G401 (cell line): Measurements from ENCODE around the gene MAP4K4. TPM values are rescaled to one million over a fixed set of nuclear protein-coding genes. Genes with fewer than 3 reads are reported as not detected.

Experiments
- DNase-seq: peaks from one replicate; pipeline ENCODE4 v3.0.0-alpha.2; 2015; ENCODE audit warnings: low spot score
- in situ Hi-C: cut with HindIII; loops from 2 replicates; pipeline ENCODE4 v1.10.0; 2016; ENCODE audit warnings: low sequenced_read_pairs, mixed read lengths
- total RNA-seq: library from RNA; depleted of rRNA; stranded (reverse); fragments of >200 nt; shearing (Covaris generic); gene quantifications from 2 replicates; pipeline ENCODE4 v1.2.3, GENCODE V29; 2014

The MAP4K4 gene
- total RNA-seq, 1 experiment from 2014 or later, result 70.8 TPM

DNA sequence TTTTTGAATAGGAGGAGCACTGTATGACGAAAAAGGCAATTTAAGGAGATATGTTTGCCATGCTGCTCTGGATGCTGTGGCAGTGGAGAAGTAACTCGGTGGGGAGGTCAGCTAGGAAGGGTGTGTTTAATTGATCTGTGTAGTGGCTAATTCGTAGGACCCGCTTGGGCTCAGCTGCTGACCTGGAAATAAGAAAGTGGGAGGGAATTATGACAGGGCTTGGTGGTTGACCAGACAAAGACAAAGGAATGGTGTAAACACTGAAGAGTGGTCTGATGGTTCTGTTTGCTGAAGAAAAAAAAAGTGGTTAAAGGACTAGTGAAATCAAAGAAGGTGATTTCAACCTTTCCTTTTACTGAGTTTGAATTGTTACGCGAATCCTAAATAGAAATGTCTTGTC is 146.0 kb downstream of the MAP4K4 start:
- no peak for DNase-seq
- in situ Hi-C loops, result no loop called here

GRCh38 chr2:101844055-101844635 is 146.6 kb downstream of the MAP4K4 start:
- no peak for DNase-seq
- in situ Hi-C loops, result no loop called here

GRCh38 chr2:101846973-101847372 is 149.5 kb downstream of the MAP4K4 start:
- no peak for DNase-seq
- in situ Hi-C loops, result no loop called here

DNA sequence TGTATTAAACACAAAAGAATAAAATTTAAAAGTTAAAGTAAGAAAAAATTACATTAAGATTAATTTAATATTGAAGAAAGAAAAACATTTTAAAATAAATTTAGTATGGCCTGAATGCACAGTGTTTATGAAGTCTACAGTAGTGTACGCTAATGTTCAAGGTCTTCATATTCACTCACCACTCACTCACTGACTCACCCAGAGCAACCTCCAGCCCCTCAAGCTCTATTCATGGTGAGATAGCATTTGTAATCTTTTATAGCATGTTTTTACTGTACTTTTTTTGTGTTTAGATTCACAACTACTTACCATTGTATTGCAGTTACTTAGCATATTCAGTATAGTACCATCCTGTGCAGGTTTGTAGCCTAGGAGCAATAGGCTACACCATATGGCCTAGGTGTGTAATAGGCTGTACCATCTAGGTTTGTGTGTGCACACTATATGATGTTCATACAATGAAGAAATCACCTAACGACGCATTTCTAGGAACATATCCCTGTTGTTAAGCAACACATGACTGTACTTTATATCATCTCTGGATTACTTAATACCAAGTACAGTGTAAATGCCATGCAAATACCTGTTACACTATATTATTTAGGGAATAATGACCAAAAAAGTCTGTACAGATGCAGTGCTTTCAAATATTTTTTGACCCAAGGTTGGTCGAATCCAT is 150.3 kb downstream of the MAP4K4 start:
- in situ Hi-C loops, result no loop called here

DNA sequence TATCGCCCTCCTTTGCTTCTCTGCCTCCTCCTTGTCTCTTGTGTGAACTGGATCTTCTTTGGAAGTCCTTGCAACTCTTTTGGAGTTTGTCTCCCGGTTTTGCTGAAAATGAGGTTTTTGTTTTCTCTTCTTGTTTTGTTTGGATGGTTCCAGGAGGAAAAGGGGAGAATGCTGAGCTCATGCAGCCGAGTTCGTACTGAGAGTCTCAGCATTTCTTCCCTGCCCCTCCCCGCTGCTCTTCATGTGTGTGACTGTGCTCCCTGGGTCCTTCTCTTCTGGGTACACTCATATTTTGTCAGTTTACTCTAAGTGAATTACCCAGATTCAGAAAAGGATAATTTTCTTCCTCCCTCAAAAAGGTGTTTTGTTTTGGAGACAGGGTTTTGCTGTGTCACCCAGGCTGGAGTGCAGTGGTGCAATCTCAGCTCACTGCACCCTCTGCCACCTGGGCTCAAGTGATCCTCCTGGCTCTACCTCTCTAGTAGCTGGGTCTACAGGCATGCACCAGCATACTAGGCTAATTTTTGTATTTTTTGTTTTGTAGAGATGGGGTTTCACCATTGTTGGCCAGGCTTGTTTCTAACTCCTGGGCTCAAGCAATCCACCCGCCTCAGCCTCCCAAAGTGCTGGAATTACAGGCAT is 151.4 kb downstream of the MAP4K4 start:
- no peak for DNase-seq
- in situ Hi-C loops, result no loop called here

More for the DNA sequence above, 150.3 kb downstream of the MAP4K4 start:
- DNase-seq, result no peak

DNA sequence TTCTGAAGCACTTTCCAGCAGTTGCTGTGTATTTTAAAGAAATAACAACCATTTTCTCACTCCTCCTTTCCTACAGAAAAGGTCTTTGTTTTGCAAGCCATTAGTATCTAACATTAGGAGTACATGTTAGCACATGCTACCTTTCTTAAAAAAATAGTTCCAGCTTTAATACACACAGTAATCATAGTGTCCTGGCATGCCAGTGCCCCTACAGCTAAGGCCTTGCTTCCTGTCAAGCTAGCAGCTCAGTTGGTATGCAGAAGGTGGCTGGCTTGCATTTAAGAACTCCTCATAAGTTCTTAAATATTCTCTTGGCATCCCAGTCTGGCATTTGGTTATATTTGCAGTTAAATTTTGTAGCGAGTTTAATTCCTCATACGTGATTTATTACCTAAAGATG is 152.9 kb downstream of the MAP4K4 start:
- no peak for DNase-seq
- in situ Hi-C loops, result no loop called here

GRCh38 chr2:101850991-101851390 is 153.5 kb downstream of the MAP4K4 start:
- DNase-seq, result no peak
- in situ Hi-C loops, result no loop called here

DNA sequence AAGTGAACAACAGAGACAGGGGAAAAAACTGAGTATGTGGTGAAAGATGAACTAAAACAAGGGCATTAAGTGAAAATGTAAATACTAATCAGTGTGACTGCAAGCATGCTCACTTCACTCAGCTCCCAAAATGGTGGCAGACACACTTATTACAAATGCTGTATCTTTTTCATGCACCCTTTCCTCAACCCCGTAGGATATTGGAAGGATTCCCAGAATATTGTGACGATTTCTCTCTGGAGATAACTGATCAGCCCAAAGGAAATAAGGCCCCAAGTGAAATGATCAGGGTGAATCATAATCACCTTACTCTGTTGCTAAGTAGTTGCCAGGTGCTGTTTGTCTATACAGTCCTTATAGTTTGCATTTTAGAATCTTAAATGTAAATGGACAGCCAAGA is 155.3 kb downstream of the MAP4K4 start:
- no peak for DNase-seq
- in situ Hi-C loops, result no loop called here

- DNase-seq, result no peak
- in situ Hi-C loops, result no loop called here
These were observed 157.4 kb downstream of the MAP4K4 start for GRCh38 chr2:101854877-101855276.

- in situ Hi-C loops, result no loop called here
- no peak for DNase-seq
These were observed 158.3 kb downstream of the MAP4K4 start for GRCh38 chr2:101855776-101856175.

GRCh38 chr2:101858246-101858645 is 160.7 kb downstream of the MAP4K4 start:
- in situ Hi-C loops, result no loop called here
- no peak for DNase-seq

- DNase-seq, result no peak
- in situ Hi-C loops, result no loop called here
These were observed 161.4 kb downstream of the MAP4K4 start for GRCh38 chr2:101858910-101859309.

GRCh38 chr2:101859604-101860003 is 162.1 kb downstream of the MAP4K4 start:
- in situ Hi-C loops, result no loop called here
- no peak for DNase-seq

- DNase-seq, result no peak
- in situ Hi-C loops, result no loop called here
These were observed 162.7 kb downstream of the MAP4K4 start for GRCh38 chr2:101860157-101860556.

- in situ Hi-C loops, result no loop called here
These were observed 163.3 kb downstream of the MAP4K4 start for GRCh38 chr2:101860782-101861181.

GRCh38 chr2:101861382-101861781 is 163.9 kb downstream of the MAP4K4 start:
- no peak for DNase-seq
- in situ Hi-C loops, result no loop called here

More at GRCh38 chr2:101860782-101861181, 163.3 kb downstream of the MAP4K4 start:
- no peak for DNase-seq

GRCh38 chr2:101863534-101863933 is 166.0 kb downstream of the MAP4K4 start:
- no peak for DNase-seq
- in situ Hi-C loops, result no loop called here

DNA sequence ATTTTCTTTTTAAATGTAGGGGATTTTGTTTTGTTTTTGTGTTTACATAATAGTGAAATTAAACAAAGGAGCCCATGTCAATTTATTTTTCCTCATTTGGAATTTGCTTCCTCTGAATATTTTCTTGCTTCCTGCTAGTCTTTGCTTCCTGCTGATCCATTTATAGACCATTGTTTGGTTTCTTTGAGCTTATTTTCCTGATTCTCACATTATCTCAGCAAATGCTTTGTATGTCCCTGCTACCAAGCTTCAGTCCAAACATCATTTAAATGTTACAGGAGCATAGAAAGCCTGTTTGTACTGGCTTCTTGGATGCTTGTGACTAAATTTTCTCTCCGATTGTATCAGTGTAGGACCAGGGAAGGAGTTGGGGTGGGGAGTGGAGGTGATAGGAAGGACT is 166.9 kb downstream of the MAP4K4 start:
- DNase-seq, result no peak
- in situ Hi-C loops, result no loop called here

- DNase-seq, result no peak
- in situ Hi-C loops, result no loop called here
These were observed 171.0 kb downstream of the MAP4K4 start for GRCh38 chr2:101868525-101868924.

DNA sequence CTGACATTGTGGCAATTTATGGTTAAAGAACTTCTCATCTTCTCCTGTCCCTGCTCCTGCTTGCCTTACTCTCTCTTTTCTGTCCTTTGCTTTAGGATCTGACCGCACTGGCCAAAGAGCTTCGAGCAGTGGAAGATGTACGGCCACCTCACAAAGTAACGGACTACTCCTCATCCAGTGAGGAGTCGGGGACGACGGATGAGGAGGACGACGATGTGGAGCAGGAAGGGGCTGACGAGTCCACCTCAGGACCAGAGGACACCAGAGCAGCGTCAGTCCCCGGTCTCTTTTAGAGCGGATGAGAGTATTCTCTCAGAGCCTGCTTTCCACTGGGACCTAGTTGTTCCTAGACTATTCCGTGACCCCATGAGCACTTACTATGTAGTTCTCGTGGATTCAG is 172.0 kb downstream of the MAP4K4 start:
- no peak for DNase-seq
- in situ Hi-C loops, result no loop called here

DNA sequence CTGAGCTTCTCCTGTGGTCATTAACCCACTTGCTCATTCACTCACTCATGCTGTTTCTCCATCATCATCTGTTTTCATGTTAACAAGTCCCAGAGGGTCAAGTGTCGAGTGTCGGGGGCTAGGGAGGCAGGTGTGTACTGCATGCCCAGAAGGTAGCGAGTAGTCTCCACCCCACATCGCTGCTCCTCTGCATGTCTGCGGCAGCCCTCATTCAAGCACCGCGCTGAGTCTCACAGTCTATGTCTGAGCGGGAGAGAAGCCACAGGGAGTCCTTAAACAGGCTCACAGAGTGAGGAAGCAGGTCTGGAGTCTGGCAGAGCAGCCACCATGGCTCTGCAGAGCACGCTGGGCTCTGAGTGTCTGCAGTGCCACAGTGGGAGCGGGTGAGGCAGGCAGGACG is 172.9 kb downstream of the MAP4K4 start:
- no peak for DNase-seq
- in situ Hi-C loops, result no loop called here
